HG03280 (cell line): Measurements from ENCODE around the gene CD160.
A peak's percentile ranks its signal among the peaks of the same experiment; 100 is the strongest.
"Not testable (repeated sequence)": the region's sequence is repeated elsewhere in the genome, so short reads cannot be mapped to it uniquely, and the experiment has no call there.

ENCODE experiments used
- ATAC-seq: cut with Tn5 transposase; IDR thresholded peaks from one replicate; pipeline ENCODE4 v1.9.1; 2021; ENCODE audit warnings: mild to moderate bottlenecking, moderate library complexity; ENCODE audit not compliant: unreplicated experiment

Gene CD160

DNA sequence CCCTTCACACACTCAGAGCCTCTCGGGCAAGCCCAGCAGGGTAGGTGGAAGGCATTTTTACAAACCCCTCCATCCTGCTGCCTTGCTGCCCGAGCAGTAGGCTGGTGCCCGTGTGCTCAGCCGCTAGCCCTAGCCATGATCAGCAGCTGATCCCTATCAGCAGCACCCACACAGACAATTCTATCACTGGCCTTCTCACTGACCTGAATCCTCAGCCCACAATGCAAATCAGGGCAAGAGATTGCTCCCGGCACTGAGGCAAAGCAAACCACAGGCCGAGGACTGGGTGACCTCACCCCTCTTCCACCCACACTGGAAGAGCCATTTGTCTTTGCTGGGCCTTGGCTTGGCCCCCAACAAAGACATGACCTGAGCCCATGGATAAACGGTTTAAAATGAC, 11.2 kb upstream of the CD160 start:
- ATAC-seq = no peak

DNA sequence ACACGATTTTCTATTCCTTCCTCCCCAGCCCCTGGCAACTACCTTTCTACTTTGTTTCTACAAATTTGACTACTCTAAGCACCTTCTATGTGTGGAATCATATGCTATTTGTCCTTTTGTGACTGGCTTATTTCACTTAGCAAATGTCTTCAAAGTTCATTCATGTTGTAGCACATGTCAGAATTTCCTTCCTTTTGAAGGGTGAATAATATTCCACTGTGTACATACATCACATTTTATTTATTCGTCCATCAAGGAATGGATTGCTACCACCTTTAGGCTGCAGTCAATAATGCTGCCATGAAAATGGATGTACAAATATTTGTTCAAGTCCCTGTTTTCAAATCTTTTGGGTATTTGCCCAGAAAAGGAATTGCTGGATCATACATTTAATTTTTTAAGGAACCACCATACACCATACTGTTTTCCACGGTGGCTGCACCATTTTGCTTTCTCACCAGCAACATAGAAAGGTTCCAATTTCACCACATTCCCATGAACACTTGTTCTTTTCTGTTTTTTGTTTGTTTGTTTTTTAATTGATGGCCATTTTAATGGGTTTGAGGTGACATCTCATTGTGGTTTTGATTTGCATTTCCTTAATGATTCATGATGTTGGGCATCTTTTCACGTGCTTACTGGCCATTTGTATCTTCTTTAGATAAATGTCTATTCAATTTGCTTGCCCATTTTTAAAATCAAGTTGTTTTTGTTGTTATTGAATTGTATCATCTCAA, 8.8 kb upstream of the CD160 start:
- no peak for ATAC-seq

DNA sequence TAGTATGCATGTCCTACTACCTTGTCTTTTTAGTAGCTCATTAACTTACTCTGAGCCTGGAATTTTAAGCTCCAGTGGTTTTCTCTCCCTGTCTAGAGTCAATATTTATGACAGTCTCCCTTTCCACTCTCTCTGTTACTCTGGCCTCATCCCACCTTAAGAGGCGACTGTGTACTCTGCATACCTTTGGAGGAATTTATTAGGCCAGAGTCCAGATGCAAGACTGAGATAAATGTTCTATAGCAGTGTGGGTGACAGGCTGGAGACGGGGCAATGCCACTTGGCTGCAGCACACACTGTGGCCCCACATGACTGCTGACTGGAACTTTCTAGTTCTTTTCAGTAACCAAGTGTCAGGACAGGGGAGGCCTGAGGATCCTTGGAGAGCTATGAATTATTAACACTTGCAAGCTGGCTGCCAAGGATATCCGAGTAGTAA, 8.1 kb upstream of the CD160 start:
- no peak for ATAC-seq

DNA sequence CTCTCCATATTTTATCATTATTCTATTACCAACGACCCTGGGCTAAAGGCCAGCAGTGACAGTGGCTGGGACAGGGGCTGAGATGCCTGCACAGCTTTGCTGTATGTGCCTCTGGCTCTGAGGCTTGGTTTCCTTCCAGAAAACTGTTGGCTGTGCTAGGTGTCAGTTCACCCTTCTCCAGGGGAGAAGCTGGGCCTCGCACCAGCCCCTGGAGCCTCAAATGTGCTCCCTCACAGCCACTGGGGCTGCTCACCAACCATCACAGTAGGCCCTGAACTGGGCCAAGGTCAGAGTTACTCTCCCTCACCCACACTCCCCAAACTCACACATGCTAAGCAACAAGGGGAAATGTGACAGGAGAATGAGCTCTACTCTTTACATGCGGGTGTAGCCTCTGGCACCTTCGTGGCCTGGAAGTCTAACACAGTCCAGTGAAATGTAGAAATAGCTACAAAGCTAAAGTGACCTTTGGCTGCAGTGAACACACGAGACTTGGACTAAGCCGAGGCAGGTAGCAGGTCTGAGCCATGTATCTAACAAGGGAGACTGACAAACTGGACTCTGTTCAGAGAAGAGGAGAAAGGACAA, 4.7 kb upstream of the CD160 start:
- no peak for ATAC-seq

DNA sequence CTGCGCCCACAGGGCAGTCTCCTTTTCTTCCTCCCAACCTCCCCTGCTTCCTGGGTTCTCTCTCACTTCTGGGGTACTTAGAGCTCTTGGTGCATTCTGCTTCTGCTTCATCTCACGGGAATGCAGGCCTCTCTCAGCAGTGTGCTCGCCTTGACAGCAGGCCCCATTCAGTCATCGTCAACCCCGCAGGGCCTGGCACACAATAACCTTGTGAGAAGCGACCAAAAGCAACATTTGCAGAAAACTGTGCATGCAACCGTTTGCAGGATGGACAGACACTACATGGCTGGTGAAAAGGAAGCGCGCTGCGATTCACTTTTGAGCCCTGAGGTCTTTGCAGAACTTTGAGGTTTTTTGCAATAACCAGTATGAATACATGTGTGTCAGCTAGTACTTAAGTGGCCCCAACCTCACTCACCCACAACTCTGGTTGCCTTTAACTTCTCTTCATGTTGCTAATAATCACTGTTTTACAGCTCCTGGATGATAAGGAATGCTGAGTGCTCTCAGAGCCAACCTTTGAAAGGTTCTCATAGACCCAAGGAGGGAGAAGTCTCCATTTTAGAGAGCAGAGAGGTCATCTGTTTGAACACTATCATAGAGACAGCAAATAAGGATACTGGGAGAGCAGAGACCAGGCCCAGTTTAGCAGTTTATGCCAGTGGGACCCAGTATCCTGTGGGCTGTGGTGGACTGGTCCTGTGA, 2.5 kb upstream of the CD160 start:
- ATAC-seq = no peak

DNA sequence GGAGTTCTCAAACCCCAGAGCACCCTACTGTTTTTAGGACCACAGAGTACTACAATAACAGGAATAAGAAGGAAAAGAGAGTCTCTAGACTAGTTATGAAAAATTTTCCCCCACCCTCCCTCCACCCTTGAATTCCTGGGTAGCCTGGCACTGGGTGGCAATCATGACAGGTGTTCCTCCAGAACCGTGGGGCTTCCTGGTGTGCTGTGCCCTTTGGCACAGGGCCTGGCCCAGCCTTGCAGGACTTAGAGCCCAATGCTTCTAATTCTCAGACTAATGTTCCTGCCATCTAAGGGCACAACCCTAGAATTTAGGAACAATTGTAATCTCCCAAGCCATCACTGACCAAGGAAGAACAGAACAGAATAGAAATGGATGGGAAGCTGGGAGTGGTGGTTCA, 1.5 kb upstream of the CD160 start:
- no peak for ATAC-seq

DNA sequence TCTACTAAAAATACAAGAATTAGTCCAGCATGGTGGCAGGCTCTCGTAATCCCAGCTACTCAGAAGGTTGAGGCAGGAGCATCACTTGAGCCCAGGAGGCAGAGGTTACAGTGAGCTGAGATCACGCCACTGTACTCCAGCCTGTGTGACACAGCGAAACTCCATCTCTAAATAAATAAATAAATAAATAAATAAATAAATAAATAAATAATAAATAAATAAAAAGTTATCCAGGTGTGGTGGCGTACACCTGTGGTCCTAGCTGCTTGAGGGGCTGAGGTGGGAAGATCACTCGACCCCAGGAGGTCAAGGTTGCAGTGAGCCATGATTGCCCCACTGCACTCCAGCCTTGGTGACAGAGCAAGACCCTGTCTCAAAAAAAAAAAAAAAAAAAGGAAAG, 834 bp upstream of the CD160 start:
- ATAC-seq = not testable (repeated sequence)

DNA sequence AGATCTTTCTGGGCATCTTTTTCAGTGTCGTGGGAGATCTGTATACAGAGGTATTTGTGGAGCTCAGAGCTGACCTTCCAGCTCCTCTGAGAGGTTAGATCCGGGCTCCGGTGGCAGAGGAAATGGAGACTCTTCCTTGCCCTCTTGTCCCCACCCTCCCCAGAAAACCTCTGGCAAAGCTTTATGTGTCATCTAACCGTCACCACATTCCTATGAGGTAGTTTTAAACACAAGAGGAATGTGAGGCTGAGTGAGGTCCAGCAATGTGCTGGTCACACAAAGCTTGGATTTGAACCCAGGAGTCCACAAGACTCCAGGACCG, 1.2 kb downstream of the CD160 start:
- no peak for ATAC-seq

DNA sequence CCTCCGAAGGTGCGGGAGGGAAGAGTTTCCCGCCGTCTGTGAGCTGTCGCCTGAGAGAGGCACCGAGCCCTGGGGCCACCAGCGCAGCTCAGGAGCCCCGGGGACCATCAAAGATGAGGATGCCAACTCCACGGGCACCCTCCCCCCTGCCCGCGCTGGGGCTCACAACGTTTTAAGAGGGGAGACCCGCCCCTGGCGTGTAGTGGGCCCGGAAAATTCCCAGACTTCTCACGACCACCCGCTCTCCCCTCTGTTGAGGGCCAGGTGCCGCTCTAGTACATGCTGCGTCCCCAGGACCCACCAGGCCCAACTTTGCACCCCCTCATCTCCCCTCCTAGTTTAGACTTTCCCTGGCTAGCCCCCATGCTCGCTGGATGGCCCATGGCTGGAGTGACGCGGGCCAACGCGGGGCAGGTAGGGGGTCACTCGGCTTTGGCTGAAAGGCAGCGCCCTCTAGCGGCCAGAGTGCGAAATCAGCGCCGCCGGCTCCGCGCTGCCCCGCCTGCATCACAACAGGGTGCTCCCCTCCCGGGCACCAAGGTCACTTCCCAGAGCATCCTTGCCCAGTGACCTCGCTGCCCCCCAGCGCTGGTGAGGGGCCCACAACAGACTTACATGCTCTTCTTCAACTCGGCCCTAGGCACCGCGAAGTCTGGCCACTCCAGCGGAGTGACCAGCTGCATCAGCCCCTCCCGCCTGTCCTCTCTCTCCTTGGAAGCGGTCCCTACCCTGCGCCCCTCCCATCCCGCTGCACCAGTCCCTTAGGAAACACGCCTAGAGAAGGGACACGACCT, 1.8 kb downstream of the CD160 start:
- ATAC-seq = peak; percentile 62

DNA sequence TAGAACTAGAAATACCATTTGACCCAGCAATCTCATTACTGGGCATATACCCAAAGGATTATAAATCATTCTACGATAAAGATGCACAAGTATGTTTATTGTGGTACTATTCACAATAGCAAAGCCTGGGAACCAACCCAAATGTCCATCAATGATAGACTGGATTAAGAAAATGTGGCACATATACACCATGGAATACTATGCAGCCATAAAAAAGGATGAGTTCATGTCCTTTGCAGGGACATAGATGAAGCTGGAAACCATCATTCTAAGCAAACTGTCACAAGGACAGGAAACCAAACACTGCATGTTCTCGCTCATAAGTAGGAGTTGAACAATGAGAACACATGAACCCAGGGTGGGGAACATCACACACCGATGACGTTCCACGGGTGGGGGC, 6.9 kb downstream of the CD160 start:
- not testable (repeated sequence) for ATAC-seq

DNA sequence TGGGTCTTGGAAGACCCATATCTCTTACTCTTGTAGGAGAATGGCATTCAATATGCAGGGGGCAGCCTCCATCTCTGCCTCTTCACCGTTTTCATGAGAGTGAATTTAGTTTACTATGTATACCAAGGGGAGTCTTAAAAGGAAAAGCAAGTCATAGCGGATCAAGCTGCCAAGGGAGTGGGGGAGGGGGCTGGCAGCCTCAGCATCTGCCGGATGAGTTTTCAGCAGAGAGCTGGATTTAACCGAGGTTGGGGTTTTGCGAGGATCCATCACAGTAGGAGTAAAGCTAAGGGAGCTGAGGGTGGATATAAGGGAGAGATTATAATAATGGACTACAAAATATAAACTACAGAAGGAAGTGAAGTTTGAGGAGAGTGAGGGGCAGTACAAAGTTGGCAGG, 9.9 kb downstream of the CD160 start:
- no peak for ATAC-seq

DNA sequence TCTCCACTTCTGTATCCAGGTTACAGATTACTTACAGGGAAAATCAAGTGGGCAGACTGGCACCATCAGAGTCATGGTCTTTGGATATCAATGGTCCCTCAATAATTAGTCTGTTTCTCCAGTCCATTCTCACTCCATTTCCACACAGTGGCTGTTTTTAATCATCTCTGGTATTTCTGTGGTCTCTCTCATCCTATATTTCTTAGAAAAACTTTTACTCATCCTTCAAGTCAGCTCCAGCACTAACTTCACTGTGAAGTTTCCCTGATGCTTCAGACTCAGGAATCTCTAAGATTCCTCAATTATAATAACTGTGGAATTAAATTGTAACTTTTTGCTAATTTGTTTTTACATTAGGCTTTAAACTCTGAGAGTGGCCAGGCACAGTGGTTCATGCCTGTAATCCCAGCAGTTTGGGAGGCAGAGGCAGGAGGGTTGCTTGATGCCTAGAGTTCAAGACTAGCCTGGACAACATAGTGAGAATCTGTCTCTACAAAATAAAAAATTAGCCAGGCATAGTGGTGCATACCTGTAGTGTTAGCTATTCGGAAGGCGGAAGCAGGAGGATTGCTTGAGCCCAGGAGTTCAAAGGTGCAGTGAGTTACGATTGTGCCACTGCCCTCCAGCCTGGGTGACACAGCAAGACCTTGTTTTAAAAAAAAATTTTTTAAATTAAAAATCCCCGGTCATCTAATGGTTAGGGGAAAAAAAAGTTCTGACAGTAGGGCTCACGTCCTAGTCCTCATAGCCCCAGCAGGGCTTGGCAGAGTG, 10.6 kb downstream of the CD160 start:
- no peak for ATAC-seq

DNA sequence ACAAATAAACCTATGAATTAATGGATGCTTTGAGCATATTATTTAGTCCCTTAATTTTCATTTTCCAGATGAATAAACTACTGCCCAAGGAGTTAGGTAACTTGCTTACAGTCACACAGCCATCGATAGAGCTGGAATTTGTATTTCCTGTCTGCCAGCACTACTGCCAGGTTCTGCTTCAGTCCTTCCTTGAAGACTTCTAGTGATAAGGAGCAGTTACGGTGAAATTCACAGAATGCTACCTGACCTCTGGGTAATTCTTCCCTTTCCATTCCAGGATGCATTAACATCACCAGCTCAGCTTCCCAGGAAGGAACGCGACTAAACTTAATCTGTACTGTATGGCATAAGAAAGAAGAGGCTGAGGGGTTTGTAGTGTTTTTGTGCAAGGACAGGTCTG, 11.2 kb downstream of the CD160 start:
- ATAC-seq = no peak

DNA sequence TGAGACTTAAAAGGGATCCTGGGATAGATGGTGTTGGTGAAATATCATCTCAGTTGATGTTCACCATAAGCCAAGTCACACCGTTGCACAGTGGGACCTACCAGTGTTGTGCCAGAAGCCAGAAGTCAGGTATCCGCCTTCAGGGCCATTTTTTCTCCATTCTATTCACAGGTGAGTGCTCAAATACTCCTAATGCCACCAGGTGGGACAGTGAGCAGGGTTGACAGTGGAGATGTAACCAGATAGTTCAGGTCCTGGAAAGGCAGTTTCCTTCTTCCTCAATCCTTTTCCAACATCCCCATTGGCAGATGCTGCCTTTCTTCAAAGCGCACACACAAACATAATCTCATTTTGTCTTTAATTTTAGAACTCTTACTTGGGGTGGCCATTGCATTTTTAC, 11.6 kb downstream of the CD160 start:
- ATAC-seq = no peak

DNA sequence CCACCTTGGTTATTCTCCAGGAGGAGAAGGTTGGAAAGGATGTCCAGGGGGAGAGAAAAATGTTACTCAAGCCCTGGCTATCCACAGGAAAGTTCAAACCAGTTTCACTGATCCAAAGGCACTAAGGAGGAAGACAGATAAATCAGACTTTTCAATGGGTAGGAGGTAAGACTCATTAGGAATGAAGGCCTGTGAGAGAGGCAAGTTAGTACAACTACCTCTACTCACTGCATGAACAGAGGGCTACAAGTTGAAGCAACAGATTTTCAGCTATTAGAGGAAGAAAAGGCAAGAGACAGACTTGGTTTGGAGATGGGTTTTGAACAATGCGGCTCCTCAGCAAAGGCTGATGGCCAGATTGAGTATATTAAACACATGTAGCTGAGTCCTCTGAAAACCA, 16.9 kb downstream of the CD160 start:
- no peak for ATAC-seq

DNA sequence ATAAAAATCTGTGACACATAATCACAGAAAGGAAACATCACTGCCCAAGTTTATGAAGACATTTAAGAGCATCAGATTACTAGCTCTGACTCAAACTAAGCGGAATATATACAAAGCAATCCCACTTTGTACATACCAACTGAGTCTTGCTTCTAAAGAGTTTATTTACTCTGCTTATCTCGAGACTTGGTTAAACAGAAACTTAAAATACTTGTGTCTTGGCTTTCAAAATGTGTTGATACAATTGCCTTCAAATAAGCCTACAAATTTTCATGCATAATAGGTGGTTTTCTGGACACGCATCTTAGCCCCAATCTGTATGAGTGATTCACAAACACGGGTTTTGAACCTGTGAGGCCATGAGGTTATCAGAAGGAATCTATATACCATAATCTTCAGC, 21.0 kb downstream of the CD160 start:
- ATAC-seq = no peak

DNA sequence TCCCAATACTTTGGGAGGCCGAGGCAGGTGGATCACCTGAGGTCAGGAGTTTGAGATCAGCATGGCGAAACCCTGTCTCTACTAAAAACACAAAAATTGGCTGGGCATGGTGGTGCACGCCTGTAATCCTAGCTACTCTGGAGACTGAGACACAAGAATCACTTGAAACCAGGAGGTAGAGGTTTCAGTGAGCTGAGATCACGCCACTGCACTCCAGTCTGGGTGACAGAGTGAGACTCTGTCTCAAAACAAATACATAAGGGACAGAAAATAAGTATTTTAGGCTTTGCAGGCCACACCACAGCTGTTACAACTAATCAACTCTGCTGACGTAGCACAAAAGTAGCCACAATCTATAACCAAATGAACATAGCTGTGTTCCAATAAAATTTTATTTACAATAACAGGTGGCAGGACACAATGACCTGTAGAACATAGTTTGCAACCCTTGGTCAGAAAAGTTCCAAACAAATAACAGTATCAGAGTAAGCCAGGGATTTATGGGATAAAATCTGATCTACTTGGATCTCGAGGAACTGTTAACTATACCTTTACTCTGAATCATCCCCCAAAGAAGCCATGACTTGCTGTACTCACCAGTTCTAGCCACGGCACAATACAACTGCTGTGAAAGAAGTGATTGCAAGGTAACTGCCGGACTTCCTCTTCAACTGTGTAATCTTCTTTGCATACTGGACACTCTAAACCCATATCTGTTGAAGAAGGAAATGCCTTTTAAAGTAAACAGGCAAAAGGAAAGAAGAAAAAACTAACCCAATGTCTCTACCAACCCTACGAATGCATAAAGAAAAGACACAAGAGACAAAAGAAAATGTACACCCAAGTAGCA, 28.3 kb downstream of the CD160 start:
- ATAC-seq = no peak

DNA sequence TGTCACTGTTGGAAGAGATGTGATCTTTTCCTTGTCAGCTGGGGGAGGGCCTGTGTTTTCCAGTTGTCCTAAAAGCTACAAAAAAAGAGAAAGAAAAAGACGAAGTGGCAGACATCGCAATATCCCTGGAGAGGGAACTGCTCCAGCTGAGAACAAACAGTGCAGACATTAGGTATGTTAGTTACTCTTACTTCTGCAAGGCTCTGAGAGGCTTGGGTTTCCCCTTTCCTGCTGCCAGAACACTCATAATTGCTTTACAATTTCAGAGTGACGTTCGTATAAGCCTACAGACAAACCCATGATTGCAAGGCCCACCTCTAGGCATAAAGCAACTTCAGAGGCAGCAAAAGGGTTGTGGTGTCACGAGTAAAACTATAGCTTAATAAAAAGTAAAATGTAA, 31.1 kb downstream of the CD160 start:
- no peak for ATAC-seq

DNA sequence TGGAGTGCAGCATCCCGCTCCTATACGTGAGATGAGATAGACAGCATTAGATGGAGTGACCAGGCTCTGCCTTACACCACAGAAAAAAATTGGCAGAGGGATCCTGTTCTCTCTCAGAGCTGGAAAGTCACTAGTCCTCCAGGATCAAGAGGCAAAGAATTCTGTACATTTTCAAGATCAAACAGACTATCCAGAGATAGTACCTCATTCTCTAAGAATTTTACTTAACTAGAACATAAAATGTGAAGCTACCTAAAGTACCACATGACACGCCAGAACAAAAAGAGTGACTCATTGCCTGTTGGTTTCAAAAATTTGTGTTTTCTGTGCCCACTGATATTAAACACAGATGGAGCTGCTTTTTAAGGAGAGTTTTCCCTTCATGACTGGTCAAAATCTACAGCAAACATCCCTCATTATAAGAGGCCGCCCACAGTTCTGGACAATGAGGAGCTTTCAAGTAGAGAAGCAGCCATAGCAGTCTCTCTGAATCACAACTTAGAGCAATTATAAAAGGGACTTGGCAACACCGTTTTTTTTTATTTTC, 32.3 kb downstream of the CD160 start:
- ATAC-seq = no peak

DNA sequence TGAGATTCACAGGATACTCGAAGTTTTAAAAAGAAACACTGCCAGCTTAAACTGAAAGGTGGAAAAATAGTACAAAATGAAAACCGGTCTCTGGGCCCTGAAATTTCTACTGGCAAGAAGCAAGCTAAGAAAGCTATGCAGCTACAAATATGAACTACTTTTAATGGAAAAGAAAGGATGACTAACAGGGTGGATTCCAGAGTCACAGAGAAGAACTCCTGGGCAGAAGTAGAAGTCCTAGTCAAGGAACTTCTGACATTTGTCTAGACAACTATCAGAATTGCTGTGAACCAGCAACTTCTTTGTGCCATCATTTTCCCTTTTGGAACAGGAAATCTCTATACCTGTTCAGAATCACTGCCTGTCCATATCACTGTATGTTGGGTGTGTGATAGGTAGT, 38.1 kb downstream of the CD160 start:
- no peak for ATAC-seq
